CD4-positive, alpha-beta T cell treated with Interleukin-6 at 100 ng/mL for 8 hours (primary cell): ENCODE data around the gene DEPP1.
A peak's percentile ranks its signal among the peaks of the same experiment; 100 is the strongest.

Source experiments
- DNase-seq: peaks from one replicate; pipeline ENCODE4 v3.0.0-alpha.2; 2020; ENCODE audit warnings: mixed read lengths, low spot score

The DEPP1 gene

GRCh38 chr10:44979281-44980191 lies 927 bp upstream of the DEPP1 start:
- no peak for DNase-seq

GRCh38 chr10:44978213-44978569 lies 418 bp downstream of the DEPP1 start:
- DNase-seq: no peak

GRCh38 chr10:44977287-44978212 lies 1.1 kb downstream of the DEPP1 start:
- DNase-seq: no peak

- no peak for DNase-seq
These were observed 2.0 kb downstream of the DEPP1 start for GRCh38 chr10:44976352-44977198.

GRCh38 chr10:44975431-44976331 lies 2.9 kb downstream of the DEPP1 start:
- no peak for DNase-seq

- peak; percentile 49 for DNase-seq
These were observed 3.8 kb downstream of the DEPP1 start for GRCh38 chr10:44974628-44975430.

- no peak for DNase-seq
These were observed 4.5 kb downstream of the DEPP1 start for GRCh38 chr10:44974082-44974627.

GRCh38 chr10:44973323-44974081 lies 5.1 kb downstream of the DEPP1 start:
- DNase-seq: no peak

GRCh38 chr10:44972874-44973306 lies 5.7 kb downstream of the DEPP1 start:
- no peak for DNase-seq

- DNase-seq: no peak
These were observed 6.5 kb downstream of the DEPP1 start for GRCh38 chr10:44971935-44972757.

- no peak for DNase-seq
These were observed 7.2 kb downstream of the DEPP1 start for GRCh38 chr10:44971434-44971833.

- DNase-seq: no peak
These were observed 7.7 kb downstream of the DEPP1 start for GRCh38 chr10:44970812-44971395.

- no peak for DNase-seq
These were observed 8.8 kb downstream of the DEPP1 start for GRCh38 chr10:44969854-44970253.

- DNase-seq: no peak
These were observed 9.9 kb downstream of the DEPP1 start for GRCh38 chr10:44968500-44969400.

- no peak for DNase-seq
These were observed 10.5 kb downstream of the DEPP1 start for GRCh38 chr10:44968091-44968490.

GRCh38 chr10:44967616-44968015 lies 11.0 kb downstream of the DEPP1 start:
- DNase-seq: no peak
